HL-60 (cell line): ENCODE measurements around the gene AOC3.
"Not testable (repeated sequence)": the region's sequence is repeated elsewhere in the genome, so short reads cannot be mapped to it uniquely, and the experiment has no call there.

Experiments used
- DNase-seq, 2 experiments: peaks; one replicate each; pipeline ENCODE4 v3.0.0-alpha.2; 2010 to 2020; ENCODE audit warnings: low read depth in 1 of 2, low spot score in 1 of 2
- H3K27ac ChIP-seq: fragments of 250-450 bp; sonication (Bioruptor Pico); replicated peaks from 2 replicates; pipeline ENCODE4 v1.5.1; 2020; ENCODE audit warnings: mild to moderate bottlenecking, moderate library complexity
- H3K27me3 ChIP-seq: fragments of 250-450 bp; sonication (Bioruptor Pico); 2 replicates; pipeline ENCODE4 v1.5.1; 2021; ENCODE audit warnings: mild to moderate bottlenecking, moderate library complexity; ENCODE audit not compliant: insufficient read depth, poor library complexity, severe bottlenecking
- H3K4me3 ChIP-seq: replicated peaks from 2 replicates; pipeline ENCODE4 v1.5.1; 2011; ENCODE audit warnings: mild to moderate bottlenecking, control low read depth, low read length; ENCODE audit not compliant: insufficient read depth
- GABPA ChIP-seq: IDR thresholded peaks from 2 replicates; pipeline ENCODE4 v1.6.1; 2012; ENCODE audit warnings: low read depth
- POLR2AphosphoS5 ChIP-seq: IDR thresholded peaks from 2 replicates; pipeline ENCODE4 v1.6.1; 2012; ENCODE audit warnings: low read depth
- REST ChIP-seq: IDR thresholded peaks from 2 replicates; pipeline ENCODE4 v1.6.1; 2012; ENCODE audit warnings: low read depth; ENCODE audit not compliant: insufficient replicate concordance
- SPI1 ChIP-seq: IDR thresholded peaks from 2 replicates; pipeline ENCODE4 v1.6.1; 2012; ENCODE audit warnings: low read depth, mild to moderate bottlenecking, borderline replicate concordance
- TF ChIP-seq, protein P1 (sequence below): IDR thresholded peaks from one replicate; pipeline ENCODE4 v1.5.1; 2011; ENCODE audit warnings: low read length, control low read depth, inconsistent platforms; ENCODE audit not compliant: insufficient read depth

The AOC3 gene

DNA sequence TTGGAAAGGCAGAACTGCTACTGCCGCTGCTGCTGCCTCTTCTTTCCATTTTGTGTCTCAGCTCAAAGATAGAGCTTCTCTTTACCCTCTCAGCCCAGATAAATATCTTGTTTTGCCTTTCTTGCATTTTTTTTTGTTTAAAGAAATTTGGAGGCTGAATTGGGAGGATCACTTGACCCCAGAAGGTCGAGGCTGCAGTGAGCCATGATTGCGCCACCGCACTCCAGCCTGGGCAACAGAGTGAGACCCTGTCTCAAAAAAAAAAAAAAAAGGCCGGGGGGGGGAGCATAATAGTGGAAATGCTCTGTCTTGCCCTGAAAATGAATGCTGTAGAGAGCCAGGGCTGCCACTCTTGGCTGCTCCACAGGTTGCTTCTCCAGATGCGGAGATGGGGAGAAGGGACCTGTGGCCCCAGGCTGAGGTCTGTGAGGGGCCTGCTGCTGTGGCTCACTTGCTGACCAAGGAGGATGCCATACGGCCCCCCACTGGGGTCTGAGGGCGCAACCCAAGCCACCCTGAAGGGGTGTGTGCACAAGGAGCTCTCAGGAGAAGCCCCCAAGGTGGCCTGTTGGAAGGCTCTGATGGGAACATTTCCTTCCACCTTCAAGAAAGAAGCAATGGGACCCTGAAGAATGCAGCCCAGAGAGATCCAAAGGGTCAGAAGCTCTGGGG is 28.1 kb downstream of the AOC3 start:
- no peak for DNase-seq
- Histone ChIP-seq H3K27ac (no peak overlapping the region), H3K27me3 (peaks cover 2% of the 10 kb centered on the region), H3K4me3 (no peak overlapping the region)
- TF ChIP-seq GABPA = no peak
- TF ChIP-seq, protein P1, sequence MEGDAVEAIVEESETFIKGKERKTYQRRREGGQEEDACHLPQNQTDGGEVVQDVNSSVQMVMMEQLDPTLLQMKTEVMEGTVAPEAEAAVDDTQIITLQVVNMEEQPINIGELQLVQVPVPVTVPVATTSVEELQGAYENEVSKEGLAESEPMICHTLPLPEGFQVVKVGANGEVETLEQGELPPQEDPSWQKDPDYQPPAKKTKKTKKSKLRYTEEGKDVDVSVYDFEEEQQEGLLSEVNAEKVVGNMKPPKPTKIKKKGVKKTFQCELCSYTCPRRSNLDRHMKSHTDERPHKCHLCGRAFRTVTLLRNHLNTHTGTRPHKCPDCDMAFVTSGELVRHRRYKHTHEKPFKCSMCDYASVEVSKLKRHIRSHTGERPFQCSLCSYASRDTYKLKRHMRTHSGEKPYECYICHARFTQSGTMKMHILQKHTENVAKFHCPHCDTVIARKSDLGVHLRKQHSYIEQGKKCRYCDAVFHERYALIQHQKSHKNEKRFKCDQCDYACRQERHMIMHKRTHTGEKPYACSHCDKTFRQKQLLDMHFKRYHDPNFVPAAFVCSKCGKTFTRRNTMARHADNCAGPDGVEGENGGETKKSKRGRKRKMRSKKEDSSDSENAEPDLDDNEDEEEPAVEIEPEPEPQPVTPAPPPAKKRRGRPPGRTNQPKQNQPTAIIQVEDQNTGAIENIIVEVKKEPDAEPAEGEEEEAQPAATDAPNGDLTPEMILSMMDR = no peak
- no peak for TF ChIP-seq POLR2AphosphoS5
- TF ChIP-seq SPI1 = no peak
- TF ChIP-seq REST = no peak

GRCh38 chr17:42879596-42879985 is 28.6 kb downstream of the AOC3 start:
- no peak overlapping the region for H3K4me3 ChIP-seq
- no peak for DNase-seq
- H3K27ac ChIP-seq = no peak overlapping the region
- peaks cover 2% of the 10 kb centered on the region for H3K27me3 ChIP-seq
- no peak for TF ChIP-seq GABPA
- TF ChIP-seq, protein P1 = no peak
- TF ChIP-seq POLR2AphosphoS5 = no peak
- TF ChIP-seq SPI1 = no peak
- no peak for TF ChIP-seq REST

DNA sequence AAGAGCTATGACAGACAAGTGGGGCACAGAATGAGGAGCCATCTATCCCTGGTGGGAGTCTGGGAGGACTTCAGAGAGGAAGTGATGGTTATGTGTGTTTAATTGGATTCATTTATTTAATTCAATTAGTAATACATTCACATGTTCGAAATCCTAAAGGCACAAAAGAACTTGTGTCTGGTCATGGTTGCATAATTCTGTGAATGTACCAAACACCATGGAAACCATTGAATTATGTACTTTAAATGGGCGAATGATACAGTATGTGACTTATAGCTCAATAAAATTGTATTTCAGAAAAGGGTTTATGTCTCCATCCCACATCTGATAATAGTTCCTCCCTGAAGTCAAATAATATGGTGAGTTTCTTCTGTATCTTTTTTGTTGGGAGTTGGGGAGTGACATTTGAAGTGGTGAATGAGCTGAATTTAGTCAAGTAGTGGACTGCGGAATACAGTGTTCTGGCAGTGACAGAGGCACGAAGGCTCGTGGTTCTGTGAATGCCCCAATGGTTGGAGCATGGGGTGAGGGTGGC is 29.8 kb downstream of the AOC3 start:
- DNase-seq = no peak
- peaks cover 2% of the 10 kb centered on the region for H3K27me3 ChIP-seq
- H3K4me3 ChIP-seq = no peak overlapping the region
- H3K27ac ChIP-seq = no peak overlapping the region
- TF ChIP-seq, protein P1 = no peak
- no peak for TF ChIP-seq GABPA
- no peak for TF ChIP-seq SPI1
- no peak for TF ChIP-seq REST
- TF ChIP-seq POLR2AphosphoS5 = no peak

DNA sequence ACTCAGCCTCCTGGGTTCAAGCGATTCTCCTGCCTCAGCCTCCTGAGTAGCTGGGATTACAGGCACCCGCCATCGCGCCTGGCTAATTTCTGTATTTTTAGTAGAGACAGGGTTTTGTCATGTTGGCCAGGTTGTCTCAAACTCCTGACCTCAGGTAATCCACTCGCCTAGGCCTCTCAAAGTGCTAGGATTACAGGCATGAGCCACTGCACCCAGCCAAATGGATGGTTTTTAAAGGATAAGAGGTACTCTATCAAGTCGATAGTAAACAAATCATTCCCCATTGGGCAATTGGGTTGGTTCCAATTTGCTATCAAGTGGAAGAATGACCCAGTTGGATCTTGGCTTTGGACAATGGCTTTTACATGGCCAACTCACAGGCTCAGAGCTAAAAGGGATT is 30.7 kb downstream of the AOC3 start:
- not testable (repeated sequence) for H3K27me3 ChIP-seq, DNase-seq, H3K4me3 ChIP-seq, H3K27ac ChIP-seq
